GM23338 (cell line): ENCODE results near the gene GHDC. TPM values are rescaled to one million over a fixed set of nuclear protein-coding genes. Genes with fewer than 3 reads are reported as not detected.

Experiments used
- ATAC-seq: fragments of 200-7000 bp; cut with Tn5 transposase; 3 replicates; pipeline ENCODE4 v1.9.1; 2020
- DNase-seq: peaks from one replicate; pipeline ENCODE4 v3.0.0-alpha.2; 2015; ENCODE audit warnings: low spot score
- H2AFZ ChIP-seq: fragments of 200-600 bp; sonication (generic); 2 replicates; pipeline ENCODE4 v1.8.0; 2016; ENCODE audit warnings: antibody characterized with exemption, mild to moderate bottlenecking, moderate library complexity
- H3F3A ChIP-seq: fragments of 200-600 bp; sonication (generic); replicated peaks from 2 replicates; pipeline ENCODE4 v1.8.0; 2017; ENCODE audit warnings: antibody characterized with exemption, mixed run types, low read depth
- H3K27ac ChIP-seq: fragments of 200-600 bp; sonication (generic); 2 replicates; pipeline ENCODE4 v1.6.1; 2016; ENCODE audit warnings: low read depth
- H3K27me3 ChIP-seq: fragments of 200-600 bp; sonication (generic); 2 replicates; pipeline ENCODE4 v1.8.0; 2016; ENCODE audit warnings: mild to moderate bottlenecking, mixed run types, moderate library complexity; ENCODE audit not compliant: insufficient read depth
- H3K36me3 ChIP-seq: fragments of 200-600 bp; sonication (generic); 2 replicates; pipeline ENCODE4 v1.8.0; 2016; ENCODE audit warnings: mild to moderate bottlenecking; ENCODE audit not compliant: insufficient read depth
- H3K4me1 ChIP-seq: fragments of 200-600 bp; sonication (generic); 2 replicates; pipeline ENCODE4 v1.8.0; 2016; ENCODE audit warnings: mild to moderate bottlenecking, moderate library complexity; ENCODE audit not compliant: insufficient read depth
- H3K4me2 ChIP-seq: fragments of 200-600 bp; sonication (generic); 2 replicates; pipeline ENCODE4 v1.7.1; 2017; ENCODE audit warnings: mixed run types
- H3K4me3 ChIP-seq: fragments of 200-600 bp; sonication (generic); 2 replicates; pipeline ENCODE4 v1.6.1; 2016; ENCODE audit warnings: mixed run types
- H3K79me2 ChIP-seq: fragments of 200-600 bp; sonication (generic); replicated peaks from 2 replicates; pipeline ENCODE4 v1.8.0; 2017; ENCODE audit warnings: mild to moderate bottlenecking; ENCODE audit not compliant: insufficient read depth
- H3K9me2 ChIP-seq: fragments of 200-600 bp; sonication (generic); 2 replicates; pipeline ENCODE4 v1.8.0; 2017; ENCODE audit not compliant: insufficient read depth
- H4K20me1 ChIP-seq: fragments of 200-600 bp; sonication (generic); replicated peaks from 2 replicates; pipeline ENCODE4 v1.8.0; 2017; ENCODE audit warnings: mild to moderate bottlenecking; ENCODE audit not compliant: insufficient read depth
- H3K27ac Mint-ChIP-seq: 2 replicates; pipeline ENCODE4 v1.8.0; 2020; ENCODE audit warnings: inconsistent platforms, mild to moderate bottlenecking, moderate library complexity, mixed read lengths
- H3K27me3 Mint-ChIP-seq: 3 replicates; pipeline ENCODE4 v1.8.0; 2022; ENCODE audit warnings: low read depth, mild to moderate bottlenecking, moderate library complexity, mixed read lengths, inconsistent platforms; ENCODE audit not compliant: insufficient read depth, poor library complexity
- H3K36me3 Mint-ChIP-seq: 3 replicates; pipeline ENCODE4 v1.8.0; 2021; ENCODE audit warnings: low read depth, mild to moderate bottlenecking, inconsistent platforms, moderate library complexity, mixed read lengths
- H3K4me1 Mint-ChIP-seq: 3 replicates; pipeline ENCODE4 v1.8.0; 2020; ENCODE audit warnings: mild to moderate bottlenecking, inconsistent platforms, mixed read lengths
- H3K4me3 Mint-ChIP-seq: 3 replicates; pipeline ENCODE4 v1.8.0; 2021; ENCODE audit warnings: moderate library complexity, mild to moderate bottlenecking, inconsistent platforms, mixed read lengths
- H3K9me3 Mint-ChIP-seq: 3 replicates; pipeline ENCODE4 v1.8.0; 2020; ENCODE audit warnings: moderate library complexity, mild to moderate bottlenecking, inconsistent platforms, mixed read lengths
- CREB1 ChIP-seq: fragments of 250-450 bp; sonication (Bioruptor Pico); IDR thresholded peaks from 2 replicates; pipeline ENCODE4 v1.5.0; 2020; ENCODE audit warnings: low read depth, mild to moderate bottlenecking, moderate library complexity
- CTCF ChIP-seq, 2 experiments: fragments of 200-600 bp in 1 of 2; sonication (generic) in 1 of 2; conservative IDR thresholded peaks; 2 replicates each; pipeline versions ENCODE4 v1.5.1 to v1.6.1; 2016 to 2017; ENCODE audit warnings: antibody characterized with exemption in 2 of 2, low read depth in 2 of 2, mild to moderate bottlenecking in 2 of 2, moderate library complexity in 1 of 2
- ETS1 ChIP-seq: IDR thresholded peaks from 2 replicates; pipeline ENCODE4 v1.6.1; 2016; ENCODE audit warnings: antibody characterized with exemption
- EZH2phosphoT487 ChIP-seq: fragments of 200-600 bp; sonication (generic); IDR thresholded peaks from one replicate; pipeline ENCODE4 v1.8.1; 2018; ENCODE audit warnings: antibody characterized with exemption; ENCODE audit not compliant: unreplicated experiment
- JUNB ChIP-seq: IDR thresholded peaks from one replicate; pipeline ENCODE4 v1.6.1; 2016; ENCODE audit warnings: antibody characterized with exemption; ENCODE audit not compliant: unreplicated experiment
- REST ChIP-seq: IDR thresholded peaks from one replicate; pipeline ENCODE4 v1.6.1; 2018; ENCODE audit warnings: antibody characterized with exemption; ENCODE audit not compliant: unreplicated experiment
- STAT1 ChIP-seq: IDR thresholded peaks from one replicate; pipeline ENCODE4 v1.6.1; 2016; ENCODE audit warnings: antibody characterized with exemption; ENCODE audit not compliant: unreplicated experiment
- ZNF114 ChIP-seq: fragments of 250-450 bp; sonication (Bioruptor Pico); IDR thresholded peaks from 2 replicates; pipeline ENCODE4 v1.5.0; 2020; ENCODE audit warnings: mild to moderate bottlenecking, moderate library complexity
- ZNF331 ChIP-seq: fragments of 250-450 bp; sonication (Bioruptor Pico); IDR thresholded peaks from 2 replicates; pipeline ENCODE4 v1.5.0; 2020; ENCODE audit warnings: low read depth, mild to moderate bottlenecking, moderate library complexity
- polyA plus RNA-seq: library from polyadenylated mRNA; unstranded; fragments of >200 nt; fragmentation: Nextera tagmentation; extraction: Ambion mirVana; gene quantifications from 2 replicates; pipeline ENCODE4 v1.2.1, GENCODE V29; 2016
- total RNA-seq: library from RNA; depleted of rRNA; stranded (reverse); fragments of >200 nt; shearing (Covaris generic); gene quantifications from 2 replicates; pipeline ENCODE4 v1.2.3, GENCODE V29; 2014
- TF ChIP-seq, protein P1 (sequence below): fragments of 250-450 bp; sonication (Bioruptor Pico); IDR thresholded peaks from 2 replicates; pipeline ENCODE4 v1.5.0; 2020; ENCODE audit warnings: mild to moderate bottlenecking, moderate library complexity

The GHDC gene
- total and polyA plus RNA-seq, 2 experiments from 2014 or later: 4.0 to 13.8 TPM

GRCh38 chr17:42153919-42154742 is 40.2 kb downstream of the GHDC start:
- 0 out of 2 replicates have a peak overlapping the region, but pooled peaks have one; percentile 86 for H2AFZ ChIP-seq
- peak overlapping the region; percentile 96 for H3K4me3 ChIP-seq

More at GRCh38 chr17:42153919-42154742, 40.2 kb downstream of the GHDC start:
- Histone ChIP-seq H3K27me3 (no peaks in the 10 kb centered on the region), H3K36me3 (no peaks in the 10 kb centered on the region), H3K4me1 (peaks cover 17% of the 10 kb centered on the region), H4K20me1 (peaks cover 26% of the 10 kb centered on the region), H3K27ac (0 out of 2 replicates have a peak overlapping the region, but pooled peaks have one; percentile 45), H3K79me2 (peaks cover 51% of the 10 kb centered on the region), H3F3A (peaks cover 12% of the 10 kb centered on the region; the same call in 1 of the 2 replicates), H3K9me2 (no peaks in the 10 kb centered on the region), H3K4me2 (peak overlapping the region; percentile 97)
- H3K4me3 Mint-ChIP-seq: peak overlapping the region; percentile 89
- H3K27me3 Mint-ChIP-seq: peaks cover 16% of the 10 kb centered on the region
- peak; percentile 41 for DNase-seq
- ATAC-seq: no peak
- H3K4me1 Mint-ChIP-seq: peaks cover 26% of the 10 kb centered on the region
- peaks cover 2% of the 10 kb centered on the region; the same call in 1 of the 3 replicates for H3K36me3 Mint-ChIP-seq
- no peaks in the 10 kb centered on the region for H3K9me3 Mint-ChIP-seq
- peak overlapping the region; percentile 35 for H3K27ac Mint-ChIP-seq
- TF ChIP-seq ZNF114 (CRISPR knock-in tag) (no peak), CTCF (conservative IDR thresholded peaks at IDR 0.05; ENCODE audit: low read depth in 2 of 2) (no peak), ETS1 (no peak), JUNB (no peak), ZNF331 (no peak), STAT1 (no peak), REST (no peak), EZH2phosphoT487 (no peak), CREB1 (CRISPR knock-in tag) (no peak)
- TF ChIP-seq, protein P1, sequence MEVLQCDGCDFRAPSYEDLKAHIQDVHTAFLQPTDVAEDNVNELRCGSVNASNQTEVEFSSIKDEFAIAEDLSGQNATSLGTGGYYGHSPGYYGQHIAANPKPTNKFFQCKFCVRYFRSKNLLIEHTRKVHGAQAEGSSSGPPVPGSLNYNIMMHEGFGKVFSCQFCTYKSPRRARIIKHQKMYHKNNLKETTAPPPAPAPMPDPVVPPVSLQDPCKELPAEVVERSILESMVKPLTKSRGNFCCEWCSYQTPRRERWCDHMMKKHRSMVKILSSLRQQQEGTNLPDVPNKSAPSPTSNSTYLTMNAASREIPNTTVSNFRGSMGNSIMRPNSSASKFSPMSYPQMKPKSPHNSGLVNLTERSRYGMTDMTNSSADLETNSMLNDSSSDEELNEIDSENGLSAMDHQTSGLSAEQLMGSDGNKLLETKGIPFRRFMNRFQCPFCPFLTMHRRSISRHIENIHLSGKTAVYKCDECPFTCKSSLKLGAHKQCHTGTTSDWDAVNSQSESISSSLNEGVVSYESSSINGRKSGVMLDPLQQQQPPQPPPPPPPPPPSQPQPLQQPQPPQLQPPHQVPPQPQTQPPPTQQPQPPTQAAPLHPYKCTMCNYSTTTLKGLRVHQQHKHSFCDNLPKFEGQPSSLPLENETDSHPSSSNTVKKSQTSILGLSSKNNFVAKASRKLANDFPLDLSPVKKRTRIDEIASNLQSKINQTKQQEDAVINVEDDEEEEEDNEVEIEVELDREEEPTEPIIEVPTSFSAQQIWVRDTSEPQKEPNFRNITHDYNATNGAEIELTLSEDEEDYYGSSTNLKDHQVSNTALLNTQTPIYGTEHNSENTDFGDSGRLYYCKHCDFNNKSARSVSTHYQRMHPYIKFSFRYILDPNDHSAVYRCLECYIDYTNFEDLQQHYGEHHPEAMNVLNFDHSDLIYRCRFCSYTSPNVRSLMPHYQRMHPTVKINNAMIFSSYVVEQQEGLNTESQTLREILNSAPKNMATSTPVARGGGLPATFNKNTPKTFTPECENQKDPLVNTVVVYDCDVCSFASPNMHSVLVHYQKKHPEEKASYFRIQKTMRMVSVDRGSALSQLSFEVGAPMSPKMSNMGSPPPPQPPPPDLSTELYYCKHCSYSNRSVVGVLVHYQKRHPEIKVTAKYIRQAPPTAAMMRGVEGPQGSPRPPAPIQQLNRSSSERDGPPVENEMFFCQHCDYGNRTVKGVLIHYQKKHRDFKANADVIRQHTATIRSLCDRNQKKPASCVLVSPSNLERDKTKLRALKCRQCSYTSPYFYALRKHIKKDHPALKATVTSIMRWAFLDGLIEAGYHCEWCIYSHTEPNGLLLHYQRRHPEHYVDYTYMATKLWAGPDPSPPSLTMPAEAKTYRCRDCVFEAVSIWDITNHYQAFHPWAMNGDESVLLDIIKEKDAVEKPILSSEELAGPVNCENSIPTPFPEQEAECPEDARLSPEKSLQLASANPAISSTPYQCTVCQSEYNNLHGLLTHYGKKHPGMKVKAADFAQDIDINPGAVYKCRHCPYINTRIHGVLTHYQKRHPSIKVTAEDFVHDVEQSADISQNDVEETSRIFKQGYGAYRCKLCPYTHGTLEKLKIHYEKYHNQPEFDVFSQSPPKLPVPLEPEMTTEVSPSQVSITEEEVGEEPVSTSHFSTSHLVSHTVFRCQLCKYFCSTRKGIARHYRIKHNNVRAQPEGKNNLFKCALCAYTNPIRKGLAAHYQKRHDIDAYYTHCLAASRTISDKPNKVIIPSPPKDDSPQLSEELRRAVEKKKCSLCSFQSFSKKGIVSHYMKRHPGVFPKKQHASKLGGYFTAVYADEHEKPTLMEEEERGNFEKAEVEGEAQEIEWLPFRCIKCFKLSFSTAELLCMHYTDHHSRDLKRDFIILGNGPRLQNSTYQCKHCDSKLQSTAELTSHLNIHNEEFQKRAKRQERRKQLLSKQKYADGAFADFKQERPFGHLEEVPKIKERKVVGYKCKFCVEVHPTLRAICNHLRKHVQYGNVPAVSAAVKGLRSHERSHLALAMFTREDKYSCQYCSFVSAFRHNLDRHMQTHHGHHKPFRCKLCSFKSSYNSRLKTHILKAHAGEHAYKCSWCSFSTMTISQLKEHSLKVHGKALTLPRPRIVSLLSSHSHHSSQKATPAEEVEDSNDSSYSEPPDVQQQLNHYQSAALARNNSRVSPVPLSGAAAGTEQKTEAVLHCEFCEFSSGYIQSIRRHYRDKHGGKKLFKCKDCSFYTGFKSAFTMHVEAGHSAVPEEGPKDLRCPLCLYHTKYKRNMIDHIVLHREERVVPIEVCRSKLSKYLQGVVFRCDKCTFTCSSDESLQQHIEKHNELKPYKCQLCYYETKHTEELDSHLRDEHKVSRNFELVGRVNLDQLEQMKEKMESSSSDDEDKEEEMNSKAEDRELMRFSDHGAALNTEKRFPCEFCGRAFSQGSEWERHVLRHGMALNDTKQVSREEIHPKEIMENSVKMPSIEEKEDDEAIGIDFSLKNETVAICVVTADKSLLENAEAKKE (CRISPR knock-in tag): no peak
